WTC11 (cell line): ENCODE results near the gene PIK3R6. TPM values are rescaled to one million over a fixed set of nuclear protein-coding genes. Genes with fewer than 3 reads are reported as not detected.
A peak's percentile ranks its signal among the peaks of the same experiment; 100 is the strongest.

Source experiments
- ATAC-seq: fragments of 200-7000 bp; cut with Tn5 transposase; 2 replicates; pipeline ENCODE4 v1.10.0; 2021; ENCODE audit warnings: mild to moderate bottlenecking, moderate library complexity
- CTCF ChIA-PET: fragments of 300-600 bp; sonication (Branson Sonifier 250); formaldehyde crosslinking; loops from one replicate; lab custom pipeline; 2021; ENCODE audit warnings: antibody characterized with exemption; lab: Charles Lee
- POLR2A ChIA-PET: fragments of 350-600 bp; sonication (Branson Sonifier 250); formaldehyde crosslinking; loops from one replicate; lab custom pipeline; 2021; ENCODE audit warnings: antibody characterized with exemption; lab: Charles Lee
- DNase-seq: peaks from one replicate; pipeline ENCODE4 v3.0.0; 2021; ENCODE audit warnings: low spot score
- H3K27ac Mint-ChIP-seq: 2 replicates; pipeline ENCODE4 v1.8.0; 2021; ENCODE audit warnings: mixed read lengths
- H3K27me3 Mint-ChIP-seq: 2 replicates; pipeline ENCODE4 v1.8.0; 2021; ENCODE audit warnings: low read depth, mild to moderate bottlenecking, moderate library complexity, mixed read lengths
- H3K36me3 Mint-ChIP-seq: 2 replicates; pipeline ENCODE4 v1.8.0; 2021; ENCODE audit warnings: mixed read lengths
- H3K4me1 Mint-ChIP-seq: 2 replicates; pipeline ENCODE4 v1.8.0; 2022; ENCODE audit warnings: mixed read lengths
- H3K4me3 Mint-ChIP-seq: 2 replicates; pipeline ENCODE4 v1.8.0; 2021; ENCODE audit warnings: mild to moderate bottlenecking, moderate library complexity, mixed read lengths
- H3K9me3 Mint-ChIP-seq: 2 replicates; pipeline ENCODE4 v1.8.0; 2021; ENCODE audit warnings: mixed read lengths
- AFF4 ChIP-seq: sonication (generic); formaldehyde crosslinking; IDR thresholded peaks from 2 replicates; pipeline ENCODE4 v1.8.1; 2023; ENCODE audit warnings: mild to moderate bottlenecking, missing genetic modification reagents, borderline replicate concordance
- CBFB ChIP-seq: sonication (generic); formaldehyde crosslinking; IDR thresholded peaks from 2 replicates; pipeline ENCODE4 v1.8.1; 2022; ENCODE audit warnings: mild to moderate bottlenecking, low read depth, missing genetic modification reagents
- CTCF ChIP-seq: fragments of 200-600 bp; IDR thresholded peaks from 2 replicates; pipeline ENCODE4 v1.8.0; 2022; ENCODE audit warnings: antibody characterized with exemption
- KAT7 ChIP-seq: sonication (generic); formaldehyde crosslinking; IDR thresholded peaks from 2 replicates; pipeline ENCODE4 v1.8.1; 2023; ENCODE audit warnings: missing genetic modification reagents, mild to moderate bottlenecking, borderline replicate concordance
- MAX ChIP-seq: sonication (generic); formaldehyde crosslinking; IDR thresholded peaks from 2 replicates; pipeline ENCODE4 v1.8.0; 2022; ENCODE audit warnings: mild to moderate bottlenecking, missing genetic modification reagents
- MLX ChIP-seq: sonication (generic); formaldehyde crosslinking; IDR thresholded peaks from 2 replicates; pipeline ENCODE4 v1.8.1; 2023; ENCODE audit warnings: mild to moderate bottlenecking, missing genetic modification reagents, moderate library complexity
- MXD4 ChIP-seq: fragments of 250-450 bp; sonication (Bioruptor Pico); IDR thresholded peaks from 2 replicates; pipeline ENCODE4 v1.8.0; 2021; ENCODE audit warnings: mild to moderate bottlenecking, moderate library complexity, borderline replicate concordance
- PRDM15 ChIP-seq: sonication (generic); formaldehyde crosslinking; IDR thresholded peaks from 2 replicates; pipeline ENCODE4 v1.8.0; 2022; ENCODE audit warnings: missing genetic modification reagents
- PRRX2 ChIP-seq: fragments of 250-450 bp; sonication (Bioruptor Pico); IDR thresholded peaks from 2 replicates; pipeline ENCODE4 v1.8.0; 2021; ENCODE audit warnings: mild to moderate bottlenecking
- SMAD4 ChIP-seq: sonication (generic); formaldehyde crosslinking; IDR thresholded peaks from 2 replicates; pipeline ENCODE4 v1.8.0; 2022; ENCODE audit warnings: mild to moderate bottlenecking, missing genetic modification reagents
- SP1 ChIP-seq: sonication (generic); formaldehyde crosslinking; conservative IDR thresholded peaks from 2 replicates; pipeline ENCODE4 v1.8.1; 2022; ENCODE audit warnings: missing genetic modification reagents
- TCF7 ChIP-seq: sonication (generic); formaldehyde crosslinking; IDR thresholded peaks from 2 replicates; pipeline ENCODE4 v1.8.0; 2022; ENCODE audit warnings: mild to moderate bottlenecking, low read depth, missing genetic modification reagents, moderate library complexity
- TEAD4 ChIP-seq: sonication (generic); formaldehyde crosslinking; IDR thresholded peaks from 2 replicates; pipeline ENCODE4 v1.8.0; 2022; ENCODE audit warnings: mild to moderate bottlenecking, missing genetic modification reagents
- USF1 ChIP-seq: sonication (generic); formaldehyde crosslinking; IDR thresholded peaks from 2 replicates; pipeline ENCODE4 v1.8.0; 2022; ENCODE audit warnings: mild to moderate bottlenecking, missing genetic modification reagents
- USF2 ChIP-seq: sonication (generic); formaldehyde crosslinking; IDR thresholded peaks from 2 replicates; pipeline ENCODE4 v1.8.1; 2023; ENCODE audit warnings: mild to moderate bottlenecking, missing genetic modification reagents, moderate library complexity
- ZBTB21 ChIP-seq: sonication (generic); formaldehyde crosslinking; IDR thresholded peaks from 2 replicates; pipeline ENCODE4 v1.8.1; 2023; ENCODE audit warnings: mild to moderate bottlenecking, missing genetic modification reagents, borderline replicate concordance
- ZNF138 ChIP-seq: sonication (generic); formaldehyde crosslinking; conservative IDR thresholded peaks from 2 replicates; pipeline ENCODE4 v1.8.1; 2022; ENCODE audit warnings: mild to moderate bottlenecking, moderate library complexity, missing genetic modification reagents
- ZNF425 ChIP-seq: fragments of 250-450 bp; sonication (Bioruptor Pico); conservative IDR thresholded peaks from 2 replicates; pipeline ENCODE4 v1.9.0; 2021; ENCODE audit warnings: mild to moderate bottlenecking
- total RNA-seq: library from RNA; stranded (reverse); gene quantifications from 3 replicates; pipeline ENCODE4 v1.2.3, GENCODE V29; 2021

The PIK3R6 gene
- total RNA-seq, 1 experiment from 2014 or later = 0.15 TPM

- no peak for DNase-seq
- no peak overlapping the region for H3K4me3 Mint-ChIP-seq
- no peaks in the 10 kb centered on the region for H3K4me1 Mint-ChIP-seq
- ATAC-seq = no peak
- no peak overlapping the region for H3K27ac Mint-ChIP-seq
- peaks cover 10% of the 10 kb centered on the region for H3K36me3 Mint-ChIP-seq
- POLR2A ChIA-PET = no interaction called here
- peaks cover 20% of the 10 kb centered on the region for H3K9me3 Mint-ChIP-seq
- peaks cover 4% of the 10 kb centered on the region; the same call in 1 of the 2 replicates for H3K27me3 Mint-ChIP-seq
- CTCF ChIA-PET = interaction anchor here (0.5 to 3.2 kb wide), 6 partner anchors 13 to 744 kb away, joined by 3 to 15 read pairs (median 7); partner anchors contain the start of gene MFSD6L
- TF ChIP-seq ZNF138 (CRISPR knock-in tag) (no peak), ZBTB21 (no peak), KAT7 (CRISPR knock-in tag) (no peak), SMAD4 (CRISPR knock-in tag) (no peak), USF1 (CRISPR knock-in tag) (no peak), PRDM15 (no peak), MLX (no peak), MXD4 (CRISPR knock-in tag) (no peak), PRRX2 (CRISPR knock-in tag) (no peak), CTCF (no peak), TEAD4 (CRISPR knock-in tag) (no peak), USF2 (no peak)
Observed at GRCh38 chr17:8913879-8914278, 46.4 kb upstream of the PIK3R6 start.

GRCh38 chr17:8913091-8913490 lies 45.6 kb upstream of the PIK3R6 start:
- H3K27me3 Mint-ChIP-seq = peaks cover 4% of the 10 kb centered on the region; the same call in 1 of the 2 replicates
- DNase-seq (no peak), ATAC-seq (no peak)
- peak overlapping the region; percentile 10; the same call in 1 of the 2 replicates for H3K27ac Mint-ChIP-seq
- POLR2A ChIA-PET = no interaction called here
- H3K4me1 Mint-ChIP-seq = no peaks in the 10 kb centered on the region
- CTCF ChIA-PET = interaction anchor here (1.5 to 3.2 kb wide), 4 partner anchors 12 to 114 kb away, joined by 4 to 15 read pairs (median 11); partner anchors contain the start of gene MFSD6L
- peaks cover 9% of the 10 kb centered on the region for H3K36me3 Mint-ChIP-seq
- peaks cover 13% of the 10 kb centered on the region for H3K9me3 Mint-ChIP-seq
- H3K4me3 Mint-ChIP-seq = no peak overlapping the region
- no peak for TF ChIP-seq USF1 (CRISPR knock-in tag)
- TF ChIP-seq ZBTB21 = no peak
- TF ChIP-seq MAX = no peak
- no peak for TF ChIP-seq AFF4
- no peak for TF ChIP-seq TEAD4 (CRISPR knock-in tag)
- TF ChIP-seq TCF7 = no peak
- TF ChIP-seq ZNF138 (CRISPR knock-in tag) = no peak
- TF ChIP-seq SP1 = no peak
- TF ChIP-seq ZNF425 (CRISPR knock-in tag) = no peak
- no peak for TF ChIP-seq CBFB (CRISPR knock-in tag)
